ENCODE results near the gene CLEC3B.
"Not testable (repeated sequence)": the region's sequence is repeated elsewhere in the genome, so short reads cannot be mapped to it uniquely, and the experiment has no call there.

CLEC3B gene

DNA sequence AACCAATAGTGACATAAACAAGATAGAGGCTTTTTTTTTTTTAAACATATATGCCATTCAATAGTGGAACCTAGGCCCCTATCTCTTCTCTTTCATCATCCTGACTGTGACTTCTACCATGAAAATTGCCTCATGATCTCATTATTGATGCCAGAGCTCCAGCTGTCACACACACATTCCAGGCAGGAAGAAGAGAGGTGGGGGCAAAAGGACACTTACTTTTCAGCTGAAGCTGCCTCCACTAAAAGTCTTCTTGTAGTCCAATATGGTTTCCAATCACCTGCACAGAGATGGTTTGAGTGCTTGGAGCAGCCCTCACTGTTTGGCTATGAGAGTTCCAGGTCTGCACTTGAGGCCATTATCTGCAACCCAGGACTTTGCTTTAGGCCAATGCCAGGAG lies 45.0 kb downstream of the CLEC3B start:
- no peak for DNase-seq

DNA sequence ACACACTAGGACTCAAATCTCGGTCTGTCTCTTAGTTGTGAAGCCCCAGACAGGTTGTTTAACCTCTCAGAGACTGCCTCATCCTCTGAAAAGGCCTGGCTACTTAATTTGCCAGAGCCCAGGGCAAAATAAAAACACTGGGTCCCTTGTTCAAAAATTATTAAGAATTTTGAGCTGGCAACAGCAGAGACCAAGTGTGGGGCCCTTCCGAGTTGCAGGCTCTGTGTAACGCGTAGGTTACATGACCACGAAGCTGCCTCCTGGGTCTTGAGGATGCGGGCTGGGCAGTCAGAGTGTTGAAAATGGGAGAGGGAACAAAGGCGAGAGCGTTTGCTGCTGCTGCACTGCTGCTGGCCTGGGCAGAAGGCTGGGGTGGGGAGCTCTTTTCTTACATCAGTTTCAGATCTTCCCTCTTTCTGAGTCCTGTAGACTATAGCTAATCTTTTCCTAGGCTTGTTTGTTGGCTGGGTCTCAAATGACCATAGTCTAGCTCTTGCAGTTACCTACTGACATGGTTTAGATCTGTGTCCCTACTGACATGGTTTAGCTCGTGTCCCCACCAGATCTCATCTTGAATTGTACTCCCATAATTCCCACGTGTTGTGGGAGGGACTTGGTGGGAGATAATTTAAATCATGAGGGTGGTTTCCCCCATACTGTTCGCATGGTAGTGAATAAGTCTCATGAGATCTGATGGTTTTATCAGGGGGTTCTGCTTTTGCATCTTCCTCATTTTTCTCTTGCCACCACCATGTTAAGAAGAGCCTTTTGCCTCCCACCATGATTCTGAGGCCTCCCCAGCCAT lies 49.9 kb downstream of the CLEC3B start:
- no peak for DNase-seq

DNA sequence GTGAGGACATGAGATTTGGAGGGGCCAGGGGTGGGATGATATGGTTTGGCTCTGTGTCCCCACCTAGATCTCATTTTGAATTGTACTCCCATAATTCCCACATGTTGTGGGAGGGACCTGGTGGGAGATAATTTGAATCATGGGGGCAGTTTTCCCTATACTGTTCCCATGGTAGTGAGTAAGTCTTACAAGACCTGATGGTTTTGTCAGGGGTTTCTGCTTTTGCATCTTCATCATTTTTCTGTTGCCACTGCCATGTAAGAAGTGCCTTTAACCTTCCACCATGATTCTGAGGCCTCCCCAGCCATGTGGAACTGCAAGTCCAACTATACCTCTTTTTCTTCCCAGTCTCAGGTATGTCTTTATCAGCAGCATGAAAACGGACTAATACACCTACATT lies 52.2 kb downstream of the CLEC3B start:
- not testable (repeated sequence) for DNase-seq

DNA sequence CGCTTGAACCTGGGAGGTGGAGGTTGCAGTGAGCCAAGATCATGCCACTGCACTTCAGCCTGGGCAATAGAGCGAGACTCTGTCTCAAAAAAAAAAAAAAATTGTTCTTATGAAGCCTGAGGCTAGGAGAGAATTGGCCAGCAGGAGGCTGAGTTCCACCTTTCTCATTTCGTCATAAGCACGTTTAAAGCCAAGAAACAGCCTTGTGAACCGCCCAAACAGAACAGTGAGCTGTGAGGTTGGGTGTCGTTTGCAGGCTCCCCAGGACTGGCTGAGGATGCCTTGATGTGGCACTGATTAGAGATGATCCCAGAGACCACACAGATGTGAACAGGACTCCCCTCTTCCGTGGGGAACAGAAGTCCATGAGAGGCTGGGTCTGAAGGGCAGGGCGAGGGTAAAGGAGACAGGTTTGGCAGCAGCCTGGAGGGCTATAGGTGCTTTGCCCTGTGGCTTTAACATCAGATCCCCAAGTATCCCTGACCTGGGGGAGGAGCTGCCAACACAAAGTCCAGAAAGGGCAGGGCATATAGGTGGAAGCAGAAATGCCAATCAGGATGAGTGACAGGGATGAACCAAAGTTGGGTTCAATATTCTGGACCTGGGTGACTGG lies 52.9 kb downstream of the CLEC3B start:
- DNase-seq, result no peak

DNA sequence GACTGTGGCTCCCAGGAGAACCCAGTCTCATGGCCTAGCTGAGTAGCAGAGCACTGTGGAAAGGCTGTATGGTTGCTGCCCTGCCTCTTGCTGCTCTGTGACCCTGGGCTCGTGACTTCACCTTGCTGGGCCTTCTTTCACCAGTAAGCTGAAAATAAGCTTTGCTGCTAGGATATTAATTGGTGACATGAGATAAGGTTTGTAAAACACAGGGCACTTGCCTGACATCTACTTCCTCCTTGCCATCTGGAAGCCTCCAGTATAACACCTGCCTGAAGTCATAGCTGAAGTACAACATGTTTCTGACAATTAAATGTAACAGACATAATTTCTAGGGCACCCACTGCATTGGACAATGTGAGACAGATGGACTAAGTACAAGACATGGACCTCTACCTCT lies 53.6 kb downstream of the CLEC3B start:
- DNase-seq, result no peak

DNA sequence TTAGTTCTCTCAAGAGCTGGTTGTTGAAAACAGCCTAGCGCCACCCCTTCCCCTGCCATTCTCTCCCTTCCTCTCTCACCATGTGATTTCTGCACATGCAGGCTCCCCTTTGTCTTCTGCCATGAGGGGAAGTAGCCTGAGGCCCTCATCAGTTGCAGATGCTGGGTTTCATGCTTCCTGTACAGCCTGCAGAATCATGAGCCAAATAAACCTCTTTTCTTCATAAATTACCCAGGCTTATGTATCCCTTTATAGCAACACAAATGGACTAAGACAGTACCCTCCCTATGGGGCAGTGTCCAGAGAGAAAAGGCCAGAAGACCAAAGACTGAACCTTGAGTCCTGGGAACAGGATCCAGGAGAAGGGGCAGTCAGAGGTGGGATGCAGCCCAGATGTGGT lies 54.7 kb downstream of the CLEC3B start:
- DNase-seq, result no peak

DNA sequence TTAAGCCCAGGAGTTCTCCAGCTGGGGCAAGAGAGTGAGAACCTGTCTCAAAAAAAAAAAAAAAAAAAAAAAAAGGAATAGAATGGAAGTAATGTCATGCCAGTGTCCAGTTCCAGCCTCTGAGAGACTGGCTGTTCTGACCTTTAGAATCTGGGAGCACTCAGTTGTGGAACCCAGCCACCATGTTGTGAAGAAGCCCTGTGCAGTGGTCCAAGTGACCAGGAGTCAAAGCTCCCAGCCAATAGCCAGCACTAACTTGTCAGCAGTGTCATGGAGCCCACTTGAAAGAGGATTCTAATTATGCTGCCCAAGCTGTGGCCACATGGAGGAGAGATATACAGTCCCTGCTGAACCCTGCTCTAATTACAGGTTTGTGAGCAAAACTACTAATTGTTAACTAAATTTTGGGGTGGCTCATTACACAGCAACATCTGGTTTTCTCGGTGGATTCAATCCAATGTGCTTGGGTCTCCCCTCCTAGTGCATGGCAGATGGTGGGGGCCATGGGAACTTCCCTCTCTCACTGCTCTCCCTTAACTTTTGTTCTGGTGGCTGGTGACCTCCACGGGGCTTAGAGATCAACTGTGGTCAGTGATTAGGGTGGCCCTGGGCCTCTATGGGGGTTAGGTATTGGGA lies 55.5 kb downstream of the CLEC3B start:
- no peak for DNase-seq

DNA sequence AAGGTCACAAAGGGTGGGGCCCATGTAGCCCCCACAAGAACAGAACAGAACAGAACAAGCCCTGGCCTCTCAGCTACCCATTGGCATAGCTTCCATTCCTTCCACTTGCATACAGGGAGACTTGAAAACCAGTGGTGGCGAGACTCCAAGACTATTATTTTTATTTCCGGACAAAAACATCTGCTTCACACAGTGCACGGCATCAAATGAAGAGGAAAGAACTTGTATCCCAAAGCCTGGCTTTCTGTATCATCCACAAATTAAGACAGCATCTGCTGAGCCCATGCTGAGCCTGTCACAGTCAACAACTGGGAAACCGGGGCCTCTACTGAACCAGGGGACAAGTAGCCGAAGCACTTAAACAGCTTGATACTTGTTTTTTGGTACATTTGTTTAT lies 56.0 kb downstream of the CLEC3B start:
- DNase-seq, result no peak

DNA sequence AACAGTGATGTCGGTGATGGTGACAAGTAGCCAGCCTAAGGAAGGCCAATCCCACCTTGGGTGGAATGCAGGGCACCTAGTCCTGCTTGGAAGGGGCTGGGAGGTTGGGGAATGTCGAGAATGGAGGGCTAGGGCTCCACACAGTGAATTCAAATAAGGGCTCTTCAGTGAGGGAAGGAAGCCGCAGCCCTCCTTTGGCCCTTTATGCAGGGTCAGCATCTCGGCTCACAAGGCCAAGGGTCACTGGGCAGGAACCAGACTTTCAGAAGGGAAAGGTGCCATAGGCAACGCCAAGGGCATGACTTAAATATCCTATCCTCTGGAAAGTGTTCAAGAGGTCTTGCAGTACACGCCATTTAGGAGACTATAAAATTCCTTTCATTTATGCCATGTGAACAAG lies 56.9 kb downstream of the CLEC3B start:
- DNase-seq, result no peak

DNA sequence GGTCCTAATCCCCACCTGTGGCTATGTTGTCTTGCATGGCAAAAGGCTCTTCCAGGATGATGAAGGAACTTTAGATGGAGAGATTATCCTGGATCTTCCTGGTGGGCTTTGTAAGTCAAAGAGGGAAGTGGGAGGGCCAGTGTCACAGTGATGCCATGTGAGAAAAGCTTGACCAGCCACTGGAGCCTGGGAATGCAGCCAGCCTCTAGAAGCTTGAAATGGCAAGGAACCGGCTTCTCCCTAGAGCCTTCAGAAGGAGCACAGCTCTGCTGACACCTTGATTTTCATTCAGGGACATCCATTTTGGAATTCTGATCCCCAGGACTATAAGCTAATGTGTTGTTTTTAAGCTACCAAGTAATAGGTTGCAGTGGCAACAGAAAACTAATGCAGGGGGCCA lies 58.3 kb downstream of the CLEC3B start:
- no peak for DNase-seq

DNA sequence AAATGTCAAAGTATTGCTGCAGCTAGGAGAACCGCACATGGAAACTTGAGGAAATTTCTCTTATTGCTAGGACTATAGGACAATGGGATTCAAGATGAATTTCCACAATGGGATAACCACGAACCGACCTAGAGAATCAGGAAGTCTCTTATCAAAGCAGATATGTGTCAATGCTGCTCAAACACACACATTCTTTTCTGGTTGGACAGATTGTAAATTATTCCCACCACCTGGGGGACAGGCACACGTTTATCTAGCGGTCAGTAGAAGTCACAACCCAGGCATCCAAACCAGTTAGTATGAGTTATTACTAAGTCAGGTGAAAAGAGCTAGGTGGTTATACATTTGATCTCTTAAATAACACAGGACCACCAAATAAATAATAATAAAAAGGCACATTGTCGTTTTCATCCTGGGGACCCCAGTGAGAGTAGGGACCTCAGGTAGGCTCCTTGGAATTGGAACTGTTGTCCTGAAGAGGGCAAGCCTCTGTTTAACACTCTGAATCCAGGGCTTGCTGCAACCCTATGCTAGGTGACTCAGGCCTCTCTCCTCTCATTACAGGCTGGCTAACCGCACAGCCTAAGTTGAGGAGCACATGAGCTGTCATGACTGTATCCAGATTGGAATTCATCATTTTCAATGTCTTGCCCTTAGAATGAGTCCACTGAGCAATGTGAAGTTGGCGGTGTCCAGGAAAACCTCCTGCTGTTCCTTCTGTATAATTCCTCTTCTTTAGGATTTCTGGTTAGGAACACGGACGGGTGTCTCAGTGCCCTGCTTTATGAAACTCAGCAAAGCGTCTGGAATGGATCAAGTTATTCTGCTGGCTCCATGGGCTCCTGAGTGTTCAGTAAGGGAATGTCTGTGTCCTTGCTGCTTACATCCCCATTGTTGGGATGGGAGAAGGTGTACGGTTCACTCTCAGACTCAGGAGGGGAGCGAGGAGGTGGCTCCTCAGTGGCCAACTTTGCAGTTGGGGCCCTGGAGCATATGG lies 59.0 kb downstream of the CLEC3B start:
- no peak for DNase-seq
